HG02970 (cell line): Measurements from ENCODE around the gene CDKL2.
"Not testable (repeated sequence)": the region's sequence is repeated elsewhere in the genome, so short reads cannot be mapped to it uniquely, and the experiment has no call there.

Experiments
- ATAC-seq: cut with Tn5 transposase; IDR thresholded peaks from one replicate; pipeline ENCODE4 v1.9.1; 2021; ENCODE audit warnings: mild to moderate bottlenecking, moderate library complexity, moderate number of reproducible peaks; ENCODE audit not compliant: unreplicated experiment, low FRiP score

Gene CDKL2

DNA sequence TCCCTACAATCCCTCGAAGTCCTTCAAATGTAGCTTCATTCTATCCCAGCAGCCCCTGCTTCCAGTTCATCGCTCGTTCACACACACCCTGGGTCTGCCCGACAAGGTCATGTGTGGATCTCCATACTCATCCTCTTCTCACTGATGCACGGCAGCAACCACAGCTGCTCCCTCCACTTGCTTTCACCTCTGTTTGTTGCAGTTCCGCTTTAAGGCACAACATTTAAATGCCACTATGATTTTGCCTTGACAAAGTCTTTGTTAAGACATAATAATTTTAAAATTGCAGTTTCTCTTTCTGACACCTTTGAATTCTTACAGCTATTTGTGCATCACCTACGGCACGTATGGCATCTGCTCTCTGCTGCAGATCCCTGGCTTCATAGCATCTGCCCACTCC, 72.6 kb downstream of the CDKL2 start:
- no peak for ATAC-seq

DNA sequence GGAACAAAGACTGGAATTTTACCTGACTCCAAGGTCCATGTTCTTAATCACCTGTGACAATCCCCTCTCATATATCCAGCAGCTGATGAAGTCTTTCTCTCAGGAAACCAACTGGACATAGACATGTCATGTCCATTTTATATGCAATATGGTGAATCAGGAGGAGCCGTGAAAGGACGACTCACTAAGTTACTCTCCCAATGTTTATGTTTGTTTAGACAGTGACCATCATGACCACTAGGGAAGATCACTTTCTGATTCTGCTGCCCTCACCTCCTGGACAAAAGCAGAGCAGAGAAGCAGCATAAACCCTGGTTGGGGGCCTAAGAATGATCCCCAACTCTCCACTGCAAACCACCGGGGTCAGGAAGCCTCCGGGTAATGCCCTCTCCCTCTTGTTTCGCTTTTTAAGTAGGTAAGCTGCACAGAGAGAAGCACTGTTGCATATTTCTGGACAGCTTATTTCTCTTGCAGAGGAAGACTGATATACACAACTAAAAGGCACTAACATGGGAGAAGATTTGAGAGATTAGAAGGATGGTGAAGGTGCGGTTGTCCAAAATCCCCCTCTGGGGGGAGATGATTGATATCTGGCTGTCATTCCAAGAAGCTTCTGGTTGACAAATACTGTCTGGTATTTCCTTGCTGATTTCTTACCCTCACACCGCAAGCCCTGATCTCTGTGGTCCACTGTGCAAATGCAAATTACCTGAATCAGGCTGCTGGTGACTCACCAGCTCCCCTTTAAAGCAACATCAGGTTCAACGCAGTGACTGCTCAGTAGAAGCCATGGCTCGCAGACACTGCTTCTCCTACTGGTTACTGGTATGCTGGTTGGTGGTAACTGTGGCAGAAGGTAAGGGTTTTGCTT, 74.8 kb downstream of the CDKL2 start, which contains the start of gene ODAPH:
Gene ODAPH, plus strand, starts transcription at position 773 of the 871 bp plus-strand sequence. Its CDS starts 17 bp downstream, at position 790.
- ATAC-seq: no peak

DNA sequence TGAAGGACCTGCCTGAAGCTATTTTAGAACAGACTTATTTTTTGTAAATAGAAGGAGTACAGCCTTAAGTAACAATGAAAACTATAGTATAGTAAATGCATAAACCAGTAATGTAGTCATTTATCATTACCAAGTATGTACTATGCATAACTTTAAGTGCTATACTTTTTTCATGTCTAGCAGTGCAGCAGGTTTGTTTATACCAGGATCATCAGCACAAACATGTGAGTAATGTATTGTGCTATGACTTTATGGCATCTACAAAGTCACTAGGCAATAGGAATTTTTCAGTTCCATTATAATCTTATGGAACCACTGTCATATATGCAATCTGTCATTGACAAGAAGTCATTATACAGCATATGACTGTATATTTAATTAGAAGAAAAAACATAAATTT, 77.9 kb downstream of the CDKL2 start:
- ATAC-seq: no peak

DNA sequence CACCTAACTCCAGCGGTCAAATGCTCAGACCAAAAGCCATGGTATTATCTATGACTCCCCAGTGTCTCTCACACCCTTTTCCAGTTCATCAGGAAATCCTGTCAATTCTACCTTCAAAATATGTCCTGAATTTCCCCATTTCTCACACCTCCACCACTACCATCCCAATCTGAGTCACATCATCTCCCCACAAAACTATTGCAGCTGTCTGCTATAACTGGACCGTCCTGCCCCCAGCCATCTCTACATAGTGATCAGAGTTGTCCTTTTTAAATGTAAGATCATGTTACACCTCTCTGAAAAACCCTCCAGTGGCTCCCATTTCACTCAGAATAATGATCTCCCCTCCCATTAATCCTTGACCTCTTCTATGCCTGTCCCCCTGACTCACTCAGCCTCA, 81.3 kb downstream of the CDKL2 start:
- no peak for ATAC-seq

DNA sequence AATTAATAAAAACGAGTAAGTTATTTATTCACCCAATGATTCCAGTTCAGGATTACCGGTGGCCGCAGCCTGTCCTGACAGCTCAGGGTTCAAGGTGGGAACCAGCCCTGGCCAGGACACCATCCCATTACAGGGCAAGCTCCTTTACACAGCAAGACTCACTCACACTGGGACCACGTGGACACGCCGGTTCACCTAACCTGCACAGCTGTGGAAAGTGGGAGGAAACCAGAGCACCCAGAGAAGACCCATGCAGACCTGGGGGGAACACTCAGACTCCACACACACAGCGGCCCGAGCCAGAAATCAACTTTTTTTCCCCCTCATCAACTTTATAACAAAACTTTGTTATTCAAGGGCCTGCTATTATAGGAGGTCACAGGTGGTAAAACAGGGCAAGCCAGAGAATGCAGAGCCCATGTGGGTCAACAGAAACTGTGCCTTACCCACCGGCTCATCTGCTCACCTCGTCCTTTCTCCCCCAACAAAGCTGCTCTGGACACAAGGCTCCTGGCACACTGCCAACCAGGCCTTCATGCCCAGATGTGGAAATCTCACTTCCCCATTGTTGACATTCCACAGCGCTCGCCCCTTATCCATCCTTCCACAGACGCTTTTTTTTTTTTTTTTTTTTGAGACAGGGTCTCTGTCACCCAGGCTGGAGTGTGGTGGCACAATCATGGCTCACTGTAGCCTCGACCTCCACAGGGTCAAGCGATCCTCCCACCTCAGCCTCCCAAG, 82.5 kb downstream of the CDKL2 start:
- no peak for ATAC-seq

DNA sequence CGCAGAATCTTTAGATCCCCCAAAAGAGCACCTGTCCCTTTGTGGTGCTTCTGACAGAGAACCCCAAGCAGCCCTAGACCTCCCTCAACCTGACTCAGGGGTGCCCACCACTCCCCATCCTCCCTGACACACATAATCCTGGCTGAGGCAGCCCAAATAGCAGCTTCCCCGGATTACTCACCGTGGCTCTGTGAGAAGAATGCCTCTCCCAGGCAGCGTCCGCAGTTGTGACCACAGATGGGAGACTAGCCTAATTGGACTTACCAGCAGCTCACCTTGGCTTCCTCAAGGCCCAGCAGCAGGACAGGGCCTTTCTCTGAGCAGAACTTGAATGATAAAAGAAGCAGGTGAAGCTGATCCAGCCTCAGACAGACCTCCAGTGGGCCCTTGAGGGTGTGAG, 84.8 kb downstream of the CDKL2 start:
- no peak for ATAC-seq

DNA sequence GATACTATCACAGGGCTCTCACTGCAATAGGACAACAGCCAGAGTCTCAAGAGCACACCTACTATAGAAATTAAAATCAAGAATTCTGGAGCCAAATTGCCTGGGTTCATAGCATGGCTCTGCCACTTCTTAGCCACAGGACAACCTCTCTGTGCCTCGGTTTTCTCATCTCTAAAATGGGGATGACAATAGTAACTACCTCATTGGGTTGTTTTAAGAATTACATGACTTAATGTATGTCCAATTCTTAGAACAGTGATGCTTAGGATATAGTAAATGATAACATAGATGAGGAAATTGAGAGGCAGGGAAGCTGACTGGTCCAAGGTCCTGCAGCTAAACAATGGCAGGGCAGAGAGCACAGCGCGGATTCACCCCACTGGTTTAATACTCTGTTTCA, 85.5 kb downstream of the CDKL2 start:
- no peak for ATAC-seq

DNA sequence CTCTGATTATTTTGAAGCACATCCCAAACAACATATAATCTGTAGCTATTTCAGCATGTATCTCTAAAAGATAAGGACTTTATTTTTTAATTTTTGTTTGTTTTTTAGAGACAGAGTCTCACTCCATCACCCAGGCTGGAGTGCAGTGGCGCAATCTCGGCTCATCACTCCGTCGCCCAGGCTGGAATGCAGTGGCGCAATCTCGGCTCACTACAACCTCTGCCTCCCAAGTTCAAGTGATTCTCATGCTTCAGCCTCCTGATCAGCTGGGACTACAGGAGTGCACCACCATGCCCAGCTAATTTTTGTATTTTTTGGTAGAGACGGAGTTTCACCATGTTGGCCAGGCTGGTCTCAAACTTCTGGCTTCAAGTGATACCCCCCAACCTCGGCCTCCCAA, 86.1 kb downstream of the CDKL2 start:
- ATAC-seq: not testable (repeated sequence)

DNA sequence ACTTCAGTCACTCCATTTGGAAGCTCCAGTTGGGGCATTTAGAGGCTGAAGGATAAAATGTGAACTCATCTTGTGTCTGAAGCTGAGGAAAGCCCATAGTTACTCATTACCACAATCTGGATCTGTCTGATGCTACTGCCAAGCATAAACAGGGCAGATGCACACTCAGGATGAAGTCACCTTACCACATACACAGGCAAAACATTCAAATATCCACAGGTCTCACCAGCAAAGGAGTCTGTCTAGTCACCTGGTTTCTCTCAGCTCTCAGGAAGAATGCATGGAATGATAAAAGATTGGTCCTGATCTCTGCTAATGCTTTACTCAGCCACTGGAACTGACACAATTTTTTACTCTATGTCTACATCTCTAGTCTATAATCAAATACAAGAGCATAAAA, 87.5 kb downstream of the CDKL2 start:
- no peak for ATAC-seq

DNA sequence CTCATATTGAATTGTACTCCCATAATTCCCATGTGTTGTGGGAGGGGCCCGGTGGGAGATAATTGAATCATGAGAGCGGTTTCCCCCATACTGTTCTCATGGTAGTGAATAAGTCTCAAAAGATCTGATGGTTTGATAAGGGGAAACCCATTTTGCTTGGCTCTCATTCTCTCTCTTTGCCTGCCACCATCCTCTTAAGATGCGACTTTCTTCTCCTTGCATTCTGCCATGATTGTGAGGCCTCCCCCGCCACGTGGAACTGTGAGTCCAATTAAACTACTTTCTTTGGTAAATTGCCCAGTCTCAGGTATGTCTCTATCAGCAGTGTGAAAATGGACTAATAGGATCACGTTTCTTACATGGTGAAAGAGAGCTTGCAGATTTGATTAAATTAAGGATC, 93.0 kb downstream of the CDKL2 start:
- ATAC-seq: not testable (repeated sequence)

DNA sequence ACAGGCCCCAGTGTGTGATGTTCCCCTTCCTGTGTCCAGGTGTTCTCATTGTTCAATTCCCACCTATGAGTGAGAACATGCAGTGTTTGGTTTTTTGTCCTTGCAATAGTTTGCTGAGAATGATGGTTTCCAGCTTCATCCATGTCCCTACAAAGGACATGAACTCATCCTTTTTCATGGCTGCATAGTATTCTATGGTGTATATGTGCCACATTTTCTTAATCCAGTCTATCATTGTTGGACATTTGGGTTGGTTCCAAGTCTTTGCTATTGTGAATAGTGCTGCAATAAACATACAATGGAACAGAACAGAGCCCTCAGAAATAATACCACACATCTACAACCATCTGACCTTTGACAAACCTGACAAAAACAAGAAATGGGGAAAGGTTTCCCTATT, 96.4 kb downstream of the CDKL2 start:
- ATAC-seq: not testable (repeated sequence)

DNA sequence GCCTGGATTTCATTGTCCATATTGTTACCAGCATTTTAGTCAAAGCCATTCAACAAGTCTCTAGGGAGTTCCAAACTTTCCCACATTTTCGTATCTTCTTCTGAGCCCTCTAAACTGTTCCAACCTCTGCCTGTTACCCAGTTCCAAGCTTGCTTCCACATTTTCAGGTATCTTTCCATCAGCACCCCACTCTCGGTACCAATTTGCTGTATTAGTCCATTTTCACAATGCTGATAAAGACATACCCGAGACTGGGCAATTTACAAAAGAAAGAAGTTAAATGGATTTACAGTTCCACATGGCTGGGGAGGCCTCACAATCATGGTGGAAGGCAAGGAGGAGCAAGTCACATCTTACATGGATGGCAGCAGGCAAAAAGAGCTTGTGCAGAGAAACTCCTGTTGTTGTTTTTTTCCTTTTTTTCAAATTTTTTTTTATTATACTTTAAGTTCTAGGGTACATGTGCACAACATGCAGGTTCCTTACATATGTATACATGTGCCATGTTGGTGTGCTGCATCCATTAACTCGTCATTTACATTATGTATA, 96.9 kb downstream of the CDKL2 start:
- not testable (repeated sequence) for ATAC-seq

DNA sequence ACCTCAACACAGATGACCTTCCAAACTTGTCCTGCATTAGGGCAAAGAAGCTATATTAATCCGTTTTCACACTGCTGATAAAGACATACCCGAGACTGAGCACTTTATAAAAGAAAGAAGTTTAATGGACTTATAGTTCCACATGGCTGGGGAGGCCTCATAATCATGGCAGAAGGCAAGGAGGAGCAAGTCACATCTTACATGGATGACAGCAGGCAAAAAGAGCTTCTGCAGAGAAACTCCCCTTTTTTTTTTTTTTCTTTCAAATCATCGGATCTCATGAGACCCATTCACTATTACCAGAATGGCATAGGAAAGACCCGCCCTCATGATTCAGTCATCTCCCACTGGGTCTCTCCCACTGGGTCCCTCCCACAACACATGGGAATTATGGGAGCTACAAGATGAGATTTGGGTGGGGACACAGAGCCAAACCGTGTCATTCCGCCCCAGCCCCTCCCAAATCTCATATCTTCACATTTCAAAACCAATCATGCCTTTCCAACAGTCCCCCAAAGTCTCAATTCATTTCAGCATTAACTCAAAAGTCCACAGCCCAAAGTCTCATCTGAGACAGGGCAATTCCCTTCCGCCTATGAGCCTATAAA, 98.7 kb downstream of the CDKL2 start:
- ATAC-seq: not testable (repeated sequence)

DNA sequence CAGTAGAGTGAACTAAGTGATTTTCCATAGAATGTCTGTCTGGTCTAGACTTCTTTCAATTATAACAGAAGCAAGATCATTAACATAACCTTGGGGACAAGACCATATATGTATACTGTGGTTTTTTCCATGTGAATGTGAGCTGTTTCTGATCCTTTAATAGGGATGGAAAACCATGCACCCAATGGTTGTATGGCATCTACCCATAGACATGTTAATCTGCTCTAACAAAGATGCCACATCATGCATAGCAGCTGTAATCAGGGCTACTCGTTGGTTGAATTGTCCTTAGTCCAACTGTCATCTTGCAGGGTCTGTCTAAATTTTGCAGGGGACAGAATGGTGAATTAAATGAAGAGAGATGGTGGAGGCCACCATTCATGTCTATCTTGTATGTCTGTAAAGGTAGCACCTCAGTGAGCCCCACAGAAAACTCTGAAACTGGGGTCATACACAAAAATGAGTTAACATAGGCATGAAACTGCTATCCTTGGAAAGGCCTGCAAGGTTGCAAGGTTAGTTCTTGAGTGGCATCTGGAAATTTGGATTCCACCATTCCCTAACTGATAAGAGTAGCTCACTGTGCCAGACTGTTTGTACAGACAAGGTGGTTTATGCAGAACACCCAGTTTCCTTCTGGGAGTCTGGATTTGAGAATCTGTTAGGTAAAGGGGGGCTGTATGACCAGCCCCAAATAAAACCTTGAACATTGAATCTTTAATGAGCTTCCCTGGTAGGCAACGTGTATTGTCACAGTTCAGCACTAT, 99.6 kb downstream of the CDKL2 start:
- no peak for ATAC-seq
